Effector memory CD8-positive, alpha-beta T cell (primary cell): ENCODE measurements around the gene TRIM59.

Experiments
- ATAC-seq: fragments of 150-1000 bp; cut with Tn5 transposase; replicated peaks from 2 replicates; pipeline ENCODE4 v1.10.0; 2021; ENCODE audit warnings: mild to moderate bottlenecking, moderate library complexity
- DNase-seq, 3 experiments: peaks; one replicate each; pipeline ENCODE4 v3.0.0; 2021
- H3K27ac Mint-ChIP-seq, 2 donors: one replicate each; pipeline ENCODE4 v1.8.0; 2022; ENCODE audit warnings: mild to moderate bottlenecking in 2 of 2, mixed read lengths in 2 of 2, moderate library complexity in 2 of 2
- H3K27me3 Mint-ChIP-seq, 2 donors: one replicate each; pipeline ENCODE4 v1.8.0; 2022; ENCODE audit warnings: mixed read lengths in 2 of 2
- H3K36me3 Mint-ChIP-seq: one replicate; pipeline ENCODE4 v1.8.0; 2022; ENCODE audit warnings: mild to moderate bottlenecking, moderate library complexity, mixed read lengths; ENCODE audit not compliant: insufficient read depth
- H3K4me1 Mint-ChIP-seq, 2 donors: one replicate each; pipeline ENCODE4 v1.8.0; 2022; ENCODE audit warnings: low read depth in 2 of 2, mixed read lengths in 2 of 2
- H3K4me3 Mint-ChIP-seq, 2 donors: one replicate each; pipeline ENCODE4 v1.8.0; 2022; ENCODE audit warnings: mild to moderate bottlenecking in 2 of 2, mixed read lengths in 2 of 2, moderate library complexity in 2 of 2
- H3K9me3 Mint-ChIP-seq, 2 donors: one replicate each; pipeline ENCODE4 v1.8.0; 2022; ENCODE audit warnings: mixed read lengths in 2 of 2

TRIM59 gene

DNA sequence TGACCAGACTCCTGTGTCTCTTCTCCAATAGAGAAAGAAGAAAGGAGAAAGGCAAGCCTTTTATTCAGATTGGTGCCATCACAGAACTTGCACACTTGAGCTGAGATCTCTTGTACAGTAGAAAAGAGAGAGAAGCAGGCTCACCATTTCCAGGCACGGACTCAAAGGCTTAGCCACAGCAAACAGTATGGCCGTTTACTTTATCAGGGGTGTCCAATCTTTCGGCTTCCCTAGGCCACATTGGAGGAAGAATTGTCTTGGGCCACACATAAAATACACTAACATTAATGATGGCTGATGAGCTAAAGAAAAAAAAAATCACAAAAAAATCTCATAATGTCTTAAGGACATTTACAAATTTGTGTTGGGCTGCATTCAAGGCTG is 55.6 kb downstream of the TRIM59 start:
- H3K27me3 Mint-ChIP-seq, result no peaks in the 10 kb centered on the region
- DNase-seq, result no peak
- H3K9me3 Mint-ChIP-seq, result no peaks in the 10 kb centered on the region
- no peak for ATAC-seq
- peaks cover 10 to 21% of the 10 kb centered on the region in 2 donors for H3K4me1 Mint-ChIP-seq
- H3K4me3 Mint-ChIP-seq, result no peak overlapping the region
- peaks cover 10% of the 10 kb centered on the region for H3K36me3 Mint-ChIP-seq
- H3K27ac Mint-ChIP-seq, result no peak overlapping the region

DNA sequence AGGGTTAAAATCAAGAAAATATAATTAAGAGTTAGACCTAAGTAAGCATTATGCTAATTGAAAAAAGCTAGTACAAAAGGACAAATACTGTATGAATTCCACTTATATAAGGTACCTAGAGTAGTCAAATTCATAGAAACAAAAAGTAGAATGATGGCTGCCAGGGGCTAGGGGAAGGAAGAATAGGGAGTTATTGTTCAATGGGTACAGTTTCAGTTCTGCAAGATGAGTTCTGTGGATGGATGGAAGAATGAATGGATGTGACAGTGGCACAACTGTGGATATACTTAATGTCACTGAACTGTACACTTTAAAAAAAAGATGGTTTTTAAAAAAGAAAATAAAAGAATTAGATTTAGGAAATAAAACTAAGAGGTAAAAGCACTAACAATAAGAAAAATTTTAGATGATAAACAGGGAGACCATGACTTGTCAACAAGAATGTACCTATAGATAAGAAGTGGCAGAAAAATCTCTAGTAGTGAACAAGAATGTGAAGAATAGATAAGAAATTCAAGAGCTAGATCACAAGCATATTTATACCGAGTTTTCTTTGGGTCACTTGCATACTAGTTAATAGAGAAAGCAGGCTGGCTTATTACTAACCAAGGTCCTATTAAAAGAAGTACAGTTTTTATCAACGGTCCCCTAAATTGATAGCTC is 56.1 kb downstream of the TRIM59 start:
- H3K4me3 Mint-ChIP-seq, result no peak overlapping the region
- peaks cover 6 to 18% of the 10 kb centered on the region in 2 donors for H3K4me1 Mint-ChIP-seq
- no peaks in the 10 kb centered on the region for H3K9me3 Mint-ChIP-seq
- H3K36me3 Mint-ChIP-seq, result peaks cover 6% of the 10 kb centered on the region
- no peak overlapping the region for H3K27ac Mint-ChIP-seq
- ATAC-seq (no peak), DNase-seq (no peak)
- no peaks in the 10 kb centered on the region for H3K27me3 Mint-ChIP-seq

DNA sequence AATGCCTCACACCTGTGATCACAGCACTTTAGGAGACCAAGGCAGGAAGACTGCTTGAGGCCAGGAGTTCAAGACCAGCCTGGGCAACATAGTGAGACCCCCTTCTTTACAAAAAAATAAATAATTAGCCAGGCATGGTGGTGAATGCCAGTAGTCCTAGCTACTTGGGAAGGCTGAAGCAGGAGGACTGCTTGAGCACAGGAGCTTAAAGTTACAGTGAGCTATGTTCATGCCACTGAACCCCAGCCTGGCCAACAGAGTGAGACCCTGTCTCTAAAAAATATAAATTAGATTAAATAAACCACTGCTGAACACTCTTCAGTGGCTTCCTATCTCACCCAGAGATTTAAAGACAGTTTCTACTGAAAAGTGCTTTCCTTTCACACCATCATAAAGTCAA is 56.8 kb downstream of the TRIM59 start:
- H3K4me1 Mint-ChIP-seq, result peaks cover 3 to 12% of the 10 kb centered on the region in 2 donors
- no peak overlapping the region for H3K27ac Mint-ChIP-seq
- ATAC-seq, result no peak
- H3K36me3 Mint-ChIP-seq, result no peaks in the 10 kb centered on the region
- no peaks in the 10 kb centered on the region for H3K27me3 Mint-ChIP-seq
- no peak overlapping the region for H3K4me3 Mint-ChIP-seq
- no peak for DNase-seq
- no peaks in the 10 kb centered on the region for H3K9me3 Mint-ChIP-seq

DNA sequence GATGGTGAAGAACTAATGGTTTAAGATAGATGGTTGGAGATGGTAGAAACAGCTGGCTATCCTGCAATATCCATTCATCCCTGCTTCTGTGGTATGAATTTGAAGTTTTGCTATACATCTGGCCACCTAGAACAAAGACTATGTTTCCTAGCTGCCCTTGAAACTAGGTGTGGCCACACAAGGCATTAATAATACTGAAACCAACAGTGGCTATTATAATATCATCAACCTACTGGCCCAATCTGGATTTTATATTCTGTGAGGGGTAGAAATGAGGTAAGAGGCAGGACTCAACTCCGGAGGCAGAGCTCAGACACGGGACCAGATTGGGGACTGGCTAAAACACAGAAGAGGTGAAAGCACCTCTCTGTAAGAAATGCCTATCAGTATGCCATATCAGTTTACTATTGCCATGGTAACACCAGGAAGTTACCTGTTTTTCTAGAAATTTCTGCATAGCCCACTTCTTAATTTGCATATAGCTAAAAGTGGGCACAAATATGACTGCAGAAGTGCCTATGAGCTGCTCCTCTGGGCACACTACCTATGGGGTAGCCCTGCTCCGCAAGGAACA is 58.9 kb downstream of the TRIM59 start:
- H3K27ac Mint-ChIP-seq, result no peak overlapping the region
- ATAC-seq (no peak), DNase-seq (no peak)
- no peaks in the 10 kb centered on the region for H3K9me3 Mint-ChIP-seq
- H3K4me1 Mint-ChIP-seq, result peaks cover 0 to 17% of the 10 kb centered on the region in 2 donors
- H3K4me3 Mint-ChIP-seq, result no peak overlapping the region
- H3K27me3 Mint-ChIP-seq, result no peaks in the 10 kb centered on the region
- no peaks in the 10 kb centered on the region for H3K36me3 Mint-ChIP-seq
